Stimulated activated naive B cell treated with anti-CD40 and anti-IgM and Interleukin-4, amounts not matched to agents 10 μg/mL and 1 μg/mL and 100 μg/mL, for 72 hours (primary cell): ENCODE measurements around the gene TMEM179B.

Source experiments
- ATAC-seq, 2 donors: fragments of 150-1000 bp; cut with Tn5 transposase; replicated peaks; 2 replicates each; pipeline ENCODE4 v1.10.0; 2021; ENCODE audit warnings: moderate library complexity in 1 of 2
- DNase-seq: peaks from one replicate; pipeline ENCODE4 v3.0.0; 2021
- H3K27ac Mint-ChIP-seq: one replicate; pipeline ENCODE4 v1.8.0; 2022; ENCODE audit warnings: mild to moderate bottlenecking, mixed read lengths
- H3K27me3 Mint-ChIP-seq, 2 donors: one replicate each; pipeline ENCODE4 v1.8.0; 2022; ENCODE audit warnings: mixed read lengths in 2 of 2
- H3K36me3 Mint-ChIP-seq, 2 donors: one replicate each; pipeline ENCODE4 v1.8.0; 2022; ENCODE audit warnings: mixed read lengths in 2 of 2, mild to moderate bottlenecking in 1 of 2
- H3K4me1 Mint-ChIP-seq, 2 donors: one replicate each; pipeline ENCODE4 v1.8.0; 2022; ENCODE audit warnings: mixed read lengths in 2 of 2, mild to moderate bottlenecking in 1 of 2
- H3K4me3 Mint-ChIP-seq, 2 donors: one replicate each; pipeline ENCODE4 v1.8.0; 2022; ENCODE audit warnings: mild to moderate bottlenecking in 2 of 2, mixed read lengths in 2 of 2, moderate library complexity in 1 of 2
- H3K9me3 Mint-ChIP-seq, 2 donors: one replicate each; pipeline ENCODE4 v1.8.0; 2022; ENCODE audit warnings: mixed read lengths in 2 of 2, mild to moderate bottlenecking in 1 of 2

Gene TMEM179B

DNA sequence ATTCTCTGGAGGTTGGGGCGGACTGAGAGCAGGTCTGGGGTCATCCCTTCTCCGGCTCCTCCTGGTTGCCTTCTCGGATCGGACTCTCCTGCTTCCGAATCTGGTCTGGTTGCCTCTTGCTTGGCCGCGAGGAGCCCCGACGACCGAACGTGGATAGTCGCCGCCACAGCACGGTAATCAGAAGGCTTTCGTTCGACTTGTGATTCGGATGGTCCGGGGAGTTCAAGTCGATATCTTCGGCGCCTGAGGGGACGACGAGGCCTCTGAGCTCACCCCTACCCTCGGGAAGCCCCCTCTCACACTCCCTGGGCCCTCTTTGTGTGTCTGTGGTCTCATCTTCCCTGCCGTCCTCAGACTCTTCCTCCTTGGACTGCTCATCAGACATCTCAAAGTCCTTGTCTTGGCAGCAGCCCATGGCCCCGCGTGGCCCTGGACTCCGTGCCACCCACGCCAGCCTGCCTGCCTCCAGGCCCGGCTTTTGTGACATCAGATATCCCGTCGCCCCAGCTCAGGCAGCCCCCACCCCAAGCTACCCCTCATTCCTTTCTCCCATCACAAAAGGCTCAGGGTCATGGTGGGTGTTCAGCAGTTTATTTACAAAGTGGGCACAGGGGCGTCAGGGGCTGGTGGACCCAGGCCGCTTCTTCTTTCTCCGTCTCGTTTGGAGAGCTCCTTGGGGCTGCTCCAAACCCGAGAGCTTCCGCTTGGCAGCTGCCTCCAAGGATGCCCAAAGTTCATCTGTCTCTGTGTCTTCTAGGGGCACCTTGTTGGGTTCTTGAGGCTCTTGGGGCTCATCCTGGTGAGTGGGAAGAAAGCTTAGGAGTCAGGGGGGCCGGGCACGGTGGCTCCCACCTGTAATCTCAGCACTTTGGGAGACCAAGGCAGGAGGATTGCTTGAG, 45.4 kb downstream of the TMEM179B start, which contains the start of gene TEX54:
TSS of gene TEX54 (minus strand) at position 506 of the 899 bp plus-strand sequence.
- no peak for DNase-seq

GRCh38 chr11:62835336-62835735, 48.1 kb downstream of the TMEM179B start:
- H3K4me1 Mint-ChIP-seq: peaks cover 45 to 56% of the 10 kb centered on the region in 2 donors
- H3K4me3 Mint-ChIP-seq: no peak overlapping the region
- no peak for DNase-seq
- no peaks in the 10 kb centered on the region for H3K9me3 Mint-ChIP-seq
- no peak overlapping the region for H3K27ac Mint-ChIP-seq
- no peak for ATAC-seq
- no peaks in the 10 kb centered on the region for H3K27me3 Mint-ChIP-seq
- H3K36me3 Mint-ChIP-seq: peaks cover 30 to 49% of the 10 kb centered on the region in 2 donors

More for the DNA sequence above, 45.4 kb downstream of the TMEM179B start, which contains the start of gene TEX54:
- no peaks in the 10 kb centered on the region for H3K27me3 Mint-ChIP-seq
- peaks cover 25 to 44% of the 10 kb centered on the region in 2 donors for H3K36me3 Mint-ChIP-seq
- peaks cover 37 to 61% of the 10 kb centered on the region in 2 donors for H3K4me1 Mint-ChIP-seq
- H3K4me3 Mint-ChIP-seq: peak within 1 kb of the TSS; percentile 86 to 94
- no peaks in the 10 kb centered on the region for H3K9me3 Mint-ChIP-seq
- peak; percentile 15 to 24 for ATAC-seq
- H3K27ac Mint-ChIP-seq: peak within 1 kb of the TSS; percentile 99

DNA sequence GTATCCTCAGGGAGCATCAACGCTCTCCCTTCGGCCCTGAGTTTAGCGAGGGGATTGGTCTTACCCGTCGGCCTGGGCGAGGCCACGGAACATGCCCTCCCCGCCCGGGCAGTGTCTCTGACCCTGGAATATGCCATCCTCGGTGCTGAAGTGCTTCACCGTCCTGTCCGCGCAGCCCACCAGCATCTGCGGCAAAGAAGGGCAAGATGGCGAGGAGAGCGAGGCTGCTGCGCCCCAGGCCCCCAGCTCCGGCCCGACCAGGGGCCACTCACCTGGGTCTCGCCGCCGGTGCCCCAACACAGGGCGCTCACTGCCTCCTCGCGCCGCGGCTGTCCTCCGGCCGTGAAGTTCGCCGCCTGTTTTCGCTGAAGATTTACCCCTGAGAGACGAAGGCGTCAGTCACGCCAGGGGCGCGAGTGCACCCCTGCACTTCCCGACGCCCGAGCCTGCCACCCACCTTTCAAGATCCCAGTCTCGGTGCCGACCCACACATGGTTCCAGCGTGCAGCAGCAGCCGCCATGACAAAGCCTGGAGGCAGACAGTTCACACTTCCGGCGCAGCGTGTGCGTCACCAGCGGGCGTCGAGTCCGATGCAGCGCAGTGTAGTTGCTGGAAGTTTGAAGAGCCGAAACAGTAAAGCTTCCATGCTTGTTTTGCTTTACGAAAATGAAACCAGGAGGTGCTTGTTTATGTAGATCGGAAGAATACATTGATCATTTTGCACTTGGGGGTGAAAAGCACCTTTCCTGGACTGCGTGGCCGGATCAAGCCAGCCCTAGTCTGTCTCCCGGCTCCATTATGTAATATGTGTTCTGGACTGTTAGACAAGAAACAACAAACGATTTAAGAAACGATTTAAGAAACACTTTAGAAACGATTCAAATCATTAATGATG, 52.1 kb downstream of the TMEM179B start, which contains the start of gene WDR74:
TSS of gene WDR74 (minus strand) at position 541 of the 896 bp plus-strand sequence. CDS start at position 521, 20 bp downstream.
- ATAC-seq: peak; percentile 41 to 53
- peak; percentile 85 for DNase-seq
- H3K4me3 Mint-ChIP-seq: no peak within 1 kb of the TSS
- peaks cover 13 to 31% of the 10 kb centered on the region in 2 donors for H3K36me3 Mint-ChIP-seq
- H3K27me3 Mint-ChIP-seq: no peaks in the 10 kb centered on the region
- peaks cover 26 to 30% of the 10 kb centered on the region in 2 donors for H3K4me1 Mint-ChIP-seq
- H3K27ac Mint-ChIP-seq: no peak within 1 kb of the TSS
- H3K9me3 Mint-ChIP-seq: no peaks in the 10 kb centered on the region
